Effector memory CD4-positive, alpha-beta T cell (primary cell): ENCODE results near the gene CORO2A.

Source experiments
- DNase-seq, 3 donors: peaks; one replicate each; pipeline ENCODE4 v3.0.0-alpha.2; 2020
- H3K27ac ChIP-seq: 2 replicates; pipeline ENCODE4 v1.7.0; 2013; ENCODE audit warnings: mild to moderate bottlenecking, low read length, moderate library complexity; ENCODE audit not compliant: insufficient read depth, poor library complexity, severe bottlenecking
- H3K27me3 ChIP-seq: replicated peaks from 2 replicates; pipeline ENCODE4 v1.7.0; 2013; ENCODE audit warnings: mild to moderate bottlenecking, low read length; ENCODE audit not compliant: insufficient read depth, control insufficient read depth, poor library complexity, severe bottlenecking
- H3K36me3 ChIP-seq: 2 replicates; pipeline ENCODE4 v1.7.0; 2013; ENCODE audit warnings: mild to moderate bottlenecking, low read length, moderate library complexity; ENCODE audit not compliant: control insufficient read depth, insufficient read depth
- H3K4me1 ChIP-seq: 2 replicates; pipeline ENCODE4 v1.7.0; 2013; ENCODE audit warnings: low read length, mild to moderate bottlenecking; ENCODE audit not compliant: control insufficient read depth, insufficient read depth, poor library complexity, severe bottlenecking
- H3K4me3 ChIP-seq: 2 replicates; pipeline ENCODE4 v1.7.0; 2013; ENCODE audit warnings: low read length, low read depth, mild to moderate bottlenecking; ENCODE audit not compliant: insufficient read depth, poor library complexity, severe bottlenecking
- H3K9me3 ChIP-seq: 2 replicates; pipeline ENCODE4 v1.7.0; 2013; ENCODE audit warnings: mild to moderate bottlenecking, low read length, moderate library complexity; ENCODE audit not compliant: control insufficient read depth

Gene CORO2A

DNA sequence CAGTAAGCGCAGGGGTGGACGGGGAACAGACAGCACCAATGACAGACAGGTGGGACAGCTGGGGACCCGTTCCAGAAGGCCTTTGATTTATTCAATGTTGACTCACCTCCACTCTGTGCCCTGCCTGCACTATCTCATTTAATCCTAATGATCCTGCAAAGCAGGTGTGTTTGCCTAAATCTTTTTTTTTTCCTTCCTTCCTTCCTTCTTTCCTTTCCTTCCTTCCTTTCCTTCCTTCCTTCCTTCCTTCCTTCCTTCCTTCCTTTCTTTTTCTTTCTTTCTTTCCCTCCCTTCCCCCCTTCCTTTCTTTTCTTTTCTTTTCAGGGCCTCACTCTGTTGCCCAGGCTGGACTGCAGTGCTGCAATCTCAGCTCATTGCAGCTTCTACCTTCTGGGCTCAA, 17.1 kb upstream of the CORO2A start:
- H3K36me3 ChIP-seq: no peaks in the 10 kb centered on the region
- H3K4me1 ChIP-seq: no peaks in the 10 kb centered on the region
- no peak overlapping the region for H3K27ac ChIP-seq
- H3K27me3 ChIP-seq: no peaks in the 10 kb centered on the region
- H3K9me3 ChIP-seq: no peaks in the 10 kb centered on the region
- no peak for DNase-seq
- H3K4me3 ChIP-seq: no peak overlapping the region

DNA sequence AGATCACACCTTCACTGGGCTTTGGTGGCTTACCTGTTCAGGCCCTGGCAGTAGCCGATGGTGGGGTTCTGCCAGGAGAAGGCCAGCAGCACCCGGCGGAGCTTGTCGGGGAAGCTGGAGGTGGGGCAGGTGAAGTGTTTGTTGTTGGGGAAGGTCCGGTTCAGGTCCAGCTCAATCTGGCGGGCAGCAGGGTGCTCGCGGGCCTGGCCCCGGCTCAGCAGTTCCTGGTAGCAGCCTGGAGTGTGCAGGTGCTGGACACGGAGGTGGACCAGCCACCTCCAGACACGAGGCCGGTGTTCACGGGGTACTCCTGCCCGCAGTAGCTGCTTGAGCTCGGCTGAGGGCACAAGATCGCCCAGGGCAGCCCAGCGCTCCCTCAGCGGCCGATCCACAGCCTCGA, 16.2 kb upstream of the CORO2A start:
- no peak for DNase-seq
- no peaks in the 10 kb centered on the region for H3K27me3 ChIP-seq
- H3K36me3 ChIP-seq: no peaks in the 10 kb centered on the region
- no peak overlapping the region for H3K27ac ChIP-seq
- no peaks in the 10 kb centered on the region for H3K9me3 ChIP-seq
- H3K4me3 ChIP-seq: no peak overlapping the region
- H3K4me1 ChIP-seq: no peaks in the 10 kb centered on the region

DNA sequence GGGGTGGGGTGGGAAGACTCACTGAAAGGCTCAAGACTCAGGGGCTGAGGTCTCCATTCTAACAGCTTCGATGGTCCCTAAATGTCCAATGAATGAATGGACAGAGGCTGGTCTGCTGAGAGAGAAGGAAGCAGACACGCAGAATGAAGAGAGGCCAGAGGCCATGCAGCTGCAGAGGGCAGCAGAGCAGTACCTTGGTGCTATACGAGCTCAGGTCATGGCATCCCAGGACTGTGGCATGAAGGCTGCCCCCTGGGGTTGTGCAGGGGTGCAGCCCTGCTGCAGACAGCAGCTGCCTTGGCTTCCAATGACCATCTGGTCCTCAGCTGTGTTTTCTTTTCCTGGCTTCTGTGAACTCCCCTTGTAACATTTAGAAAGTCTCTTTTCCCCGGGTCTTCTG, 15.2 kb upstream of the CORO2A start:
- no peak for DNase-seq
- Histone ChIP-seq H3K27me3 (no peaks in the 10 kb centered on the region), H3K27ac (no peak overlapping the region), H3K9me3 (no peaks in the 10 kb centered on the region), H3K4me3 (no peak overlapping the region), H3K36me3 (no peaks in the 10 kb centered on the region), H3K4me1 (no peaks in the 10 kb centered on the region)

DNA sequence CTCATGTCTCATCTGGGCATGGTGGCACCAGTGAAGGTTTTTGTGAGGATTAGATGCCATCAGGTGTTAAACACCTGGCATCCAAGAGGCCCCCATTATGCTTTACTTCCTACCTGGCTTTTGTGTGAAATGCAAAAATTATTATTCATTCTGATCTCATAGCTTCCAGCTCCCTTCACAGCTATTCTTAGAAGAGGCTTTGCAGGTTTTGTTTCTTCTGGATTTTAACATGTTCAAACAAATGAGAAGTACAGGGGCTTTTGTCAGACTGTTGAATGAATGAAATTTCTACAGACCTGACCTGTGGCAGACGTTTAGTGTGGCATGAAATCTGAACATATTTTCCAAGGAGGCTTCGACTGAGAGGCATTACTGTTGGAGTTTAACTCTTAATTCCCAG, 14.3 kb upstream of the CORO2A start:
- Histone ChIP-seq H3K27ac (no peak overlapping the region), H3K4me3 (no peak overlapping the region), H3K27me3 (no peaks in the 10 kb centered on the region), H3K36me3 (no peaks in the 10 kb centered on the region), H3K9me3 (no peaks in the 10 kb centered on the region), H3K4me1 (no peaks in the 10 kb centered on the region)
- DNase-seq: no peak

DNA sequence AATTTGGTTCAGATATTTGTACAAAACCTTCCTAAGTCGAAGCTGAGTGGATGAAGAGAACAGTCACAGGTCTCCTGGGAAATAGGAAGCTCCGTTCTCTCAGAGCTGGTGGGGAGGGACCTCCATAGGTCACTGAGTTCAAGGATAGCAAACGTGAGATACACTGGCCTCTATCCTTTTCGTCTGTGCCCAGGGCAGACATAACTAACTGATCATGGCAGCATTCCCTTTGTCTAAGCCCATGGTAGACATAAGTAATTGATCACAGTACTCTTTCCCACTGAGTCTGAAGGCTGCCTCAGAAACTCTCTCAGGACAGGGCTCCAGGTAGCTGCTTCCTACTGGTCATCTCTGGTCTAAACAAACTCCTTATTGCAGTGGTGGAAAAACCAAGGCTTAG, 12.3 kb upstream of the CORO2A start:
- H3K27ac ChIP-seq: no peak overlapping the region
- DNase-seq: no peak
- no peaks in the 10 kb centered on the region for H3K36me3 ChIP-seq

DNA sequence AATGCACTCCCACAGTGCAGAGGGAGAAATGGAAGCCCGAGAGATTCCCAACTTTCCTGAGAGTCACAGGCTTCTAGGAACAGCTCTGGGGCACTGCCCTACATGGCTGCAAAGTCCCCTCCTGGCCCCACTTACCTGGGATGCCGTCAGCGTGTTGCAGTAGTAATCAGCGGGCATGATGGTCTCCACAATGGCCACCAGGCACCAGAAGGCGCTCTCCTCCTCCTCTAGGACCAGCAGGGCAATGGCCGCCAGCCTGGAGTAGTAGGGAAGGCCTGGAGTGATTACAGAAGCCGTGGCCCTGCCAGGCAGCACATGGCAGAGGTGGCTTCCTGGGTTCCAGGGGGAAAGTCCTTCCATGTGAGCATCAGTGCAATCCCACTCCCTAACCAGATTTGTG, 10.7 kb upstream of the CORO2A start:
- Histone ChIP-seq H3K27me3 (no peaks in the 10 kb centered on the region), H3K9me3 (no peaks in the 10 kb centered on the region), H3K4me1 (no peaks in the 10 kb centered on the region), H3K36me3 (no peaks in the 10 kb centered on the region), H3K27ac (no peak overlapping the region), H3K4me3 (no peak overlapping the region)
- no peak for DNase-seq

More for the DNA sequence above, 12.3 kb upstream of the CORO2A start:
- no peaks in the 10 kb centered on the region for H3K9me3 ChIP-seq
- no peak overlapping the region for H3K4me3 ChIP-seq
- H3K27me3 ChIP-seq: no peaks in the 10 kb centered on the region
- no peaks in the 10 kb centered on the region for H3K4me1 ChIP-seq

DNA sequence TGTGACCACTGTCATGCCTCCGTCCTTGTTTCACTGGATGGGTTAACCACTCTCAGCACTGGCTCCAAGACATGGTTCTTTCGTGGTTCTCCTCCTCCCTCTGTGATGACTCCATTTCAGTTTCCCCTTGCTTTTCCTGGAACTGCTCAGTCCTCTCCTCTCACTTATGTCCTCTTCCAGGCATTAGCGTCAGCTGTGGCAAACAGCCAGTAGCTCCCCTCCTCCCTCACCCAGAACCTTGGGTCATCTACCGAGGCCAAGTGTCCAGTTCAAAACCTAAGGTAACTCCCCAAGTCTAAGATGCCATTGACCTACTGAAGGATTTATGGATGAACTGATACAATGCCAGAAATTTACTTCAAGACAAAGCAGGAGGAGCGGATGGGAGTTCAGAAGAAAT, 9.8 kb upstream of the CORO2A start:
- Histone ChIP-seq H3K36me3 (no peaks in the 10 kb centered on the region), H3K27ac (no peak overlapping the region), H3K9me3 (no peaks in the 10 kb centered on the region), H3K4me3 (no peak overlapping the region), H3K4me1 (no peaks in the 10 kb centered on the region), H3K27me3 (no peaks in the 10 kb centered on the region)
- DNase-seq: no peak

DNA sequence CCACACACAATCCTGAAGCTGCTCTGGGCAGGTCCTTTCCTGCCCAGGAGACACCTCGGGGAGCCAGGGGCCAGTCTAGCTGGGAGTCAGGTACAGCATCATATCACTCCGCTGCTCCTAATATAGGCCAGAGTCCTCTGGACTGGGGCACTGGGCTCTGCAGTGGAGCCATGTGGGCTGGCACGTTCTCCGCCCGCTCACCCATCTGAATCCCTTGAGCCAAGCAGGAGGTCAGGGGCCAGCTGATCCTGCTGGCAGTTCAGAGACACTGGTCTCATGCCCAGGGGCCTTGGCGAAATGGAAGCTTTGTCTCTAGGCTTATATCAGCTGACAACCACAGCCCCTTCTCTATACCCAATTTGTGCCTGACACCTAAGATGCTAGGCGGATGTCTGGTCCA, 9.3 kb upstream of the CORO2A start:
- no peaks in the 10 kb centered on the region for H3K27me3 ChIP-seq
- H3K4me3 ChIP-seq: no peak overlapping the region
- no peaks in the 10 kb centered on the region for H3K9me3 ChIP-seq
- DNase-seq: no peak
- H3K36me3 ChIP-seq: no peaks in the 10 kb centered on the region
- no peaks in the 10 kb centered on the region for H3K4me1 ChIP-seq
- no peak overlapping the region for H3K27ac ChIP-seq

DNA sequence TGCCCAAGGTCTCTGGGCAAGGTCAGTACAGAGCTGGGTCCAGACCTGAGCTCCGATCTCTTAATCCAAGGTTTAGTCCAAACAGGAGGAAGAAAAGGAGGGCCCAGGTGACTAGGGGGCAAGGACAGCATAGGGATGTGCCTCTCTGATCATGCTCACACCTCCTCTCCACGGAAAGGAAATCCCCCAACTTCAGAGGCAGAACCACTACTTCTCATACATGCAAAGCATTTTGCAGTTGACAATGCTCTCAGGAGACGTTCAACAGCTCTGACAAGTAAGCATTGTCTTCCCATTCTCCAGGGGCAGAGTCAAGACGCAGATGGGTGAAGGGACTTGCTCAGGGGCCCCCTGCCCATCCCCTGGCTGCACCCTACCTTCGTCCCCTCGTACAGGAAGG, 8.7 kb upstream of the CORO2A start:
- no peaks in the 10 kb centered on the region for H3K4me1 ChIP-seq
- H3K27ac ChIP-seq: no peak overlapping the region
- no peaks in the 10 kb centered on the region for H3K27me3 ChIP-seq
- no peak overlapping the region for H3K4me3 ChIP-seq
- H3K36me3 ChIP-seq: no peaks in the 10 kb centered on the region
- H3K9me3 ChIP-seq: no peaks in the 10 kb centered on the region
- no peak for DNase-seq

DNA sequence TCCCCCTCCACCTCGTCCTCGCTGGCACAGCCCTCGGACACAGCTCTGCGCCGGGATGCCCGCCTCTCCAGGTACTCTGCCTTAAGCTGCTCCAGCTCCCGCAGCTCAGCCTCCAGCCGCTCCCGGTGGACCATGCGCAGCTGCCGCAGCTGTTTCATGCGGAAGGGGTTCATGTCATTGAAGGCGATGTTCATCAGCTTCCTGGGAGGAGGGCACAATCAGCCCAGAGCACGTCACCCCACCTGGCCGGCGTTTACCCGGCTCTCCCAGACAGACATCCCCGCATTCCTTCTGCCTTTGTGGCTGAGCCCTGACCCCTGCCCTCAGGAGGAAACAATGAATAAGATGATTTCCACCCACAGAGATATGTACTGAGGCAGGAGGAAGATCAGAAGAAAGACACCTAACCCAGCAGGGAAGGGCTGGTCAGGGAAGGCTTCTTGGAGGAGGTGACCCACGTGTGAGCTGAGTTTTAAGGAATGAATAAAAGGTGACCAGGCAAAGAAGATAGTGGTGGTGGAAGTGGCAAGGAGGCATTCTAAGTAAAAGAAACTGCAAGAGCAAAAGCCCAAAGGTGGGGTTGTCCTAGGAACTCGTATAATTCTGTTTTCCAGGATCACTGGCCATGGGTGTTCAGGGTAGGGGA, 7.1 kb upstream of the CORO2A start:
- no peaks in the 10 kb centered on the region for H3K9me3 ChIP-seq
- no peaks in the 10 kb centered on the region for H3K27me3 ChIP-seq
- DNase-seq: no peak
- no peak overlapping the region for H3K27ac ChIP-seq
- H3K4me1 ChIP-seq: no peaks in the 10 kb centered on the region
- no peak overlapping the region for H3K4me3 ChIP-seq
- H3K36me3 ChIP-seq: no peaks in the 10 kb centered on the region
